ENCODE results near the gene NNAT. TPM values are rescaled to one million over a fixed set of nuclear protein-coding genes. Genes with fewer than 3 reads are reported as not detected.

NNAT gene
- total RNA-seq, 1 donor from 2014 or later, result 251 TPM

GRCh38 chr20:37503256-37503927 is 17.7 kb upstream of the NNAT start:
- no peak for DNase-seq

GRCh38 chr20:37504404-37505096 is 16.5 kb upstream of the NNAT start:
- DNase-seq, result no peak

- DNase-seq, result no peak
Measured at GRCh38 chr20:37505263-37506151, 15.5 kb upstream of the NNAT start.

GRCh38 chr20:37506152-37506725 is 14.8 kb upstream of the NNAT start:
- no peak for DNase-seq

- no peak for DNase-seq
Measured at GRCh38 chr20:37510226-37510625, 10.8 kb upstream of the NNAT start.

GRCh38 chr20:37511610-37512275 is 9.3 kb upstream of the NNAT start:
- no peak for DNase-seq

GRCh38 chr20:37513779-37514359 is 7.2 kb upstream of the NNAT start:
- no peak for DNase-seq

- no peak for DNase-seq
Measured at GRCh38 chr20:37515876-37516275, 5.2 kb upstream of the NNAT start.

GRCh38 chr20:37516811-37517750 is 4.0 kb upstream of the NNAT start:
- DNase-seq, result no peak

- DNase-seq, result no peak
Measured at GRCh38 chr20:37518059-37518458, 3.0 kb upstream of the NNAT start.

- no peak for DNase-seq
Measured at GRCh38 chr20:37518606-37519507, 2.2 kb upstream of the NNAT start.

- DNase-seq, result no peak
Measured at GRCh38 chr20:37519508-37520418, 1.3 kb upstream of the NNAT start.

- DNase-seq, result no peak
Measured at GRCh38 chr20:37520419-37520955, 563 bp upstream of the NNAT start.

GRCh38 chr20:37522260-37523011 is 1.4 kb downstream of the NNAT start:
- DNase-seq, result peak; percentile 9

GRCh38 chr20:37523012-37523391 is 2.0 kb downstream of the NNAT start:
- no peak for DNase-seq

GRCh38 chr20:37523911-37524700 is 3.1 kb downstream of the NNAT start:
- peak; percentile 14 for DNase-seq

All from occipital lobe (tissue), 2 donors.